ENCODE results near the gene SNHG17.

- TF ChIP-seq, protein P1, sequence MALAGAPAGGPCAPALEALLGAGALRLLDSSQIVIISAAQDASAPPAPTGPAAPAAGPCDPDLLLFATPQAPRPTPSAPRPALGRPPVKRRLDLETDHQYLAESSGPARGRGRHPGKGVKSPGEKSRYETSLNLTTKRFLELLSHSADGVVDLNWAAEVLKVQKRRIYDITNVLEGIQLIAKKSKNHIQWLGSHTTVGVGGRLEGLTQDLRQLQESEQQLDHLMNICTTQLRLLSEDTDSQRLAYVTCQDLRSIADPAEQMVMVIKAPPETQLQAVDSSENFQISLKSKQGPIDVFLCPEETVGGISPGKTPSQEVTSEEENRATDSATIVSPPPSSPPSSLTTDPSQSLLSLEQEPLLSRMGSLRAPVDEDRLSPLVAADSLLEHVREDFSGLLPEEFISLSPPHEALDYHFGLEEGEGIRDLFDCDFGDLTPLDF (CRISPR knock-in tag; IDR thresholded peaks at IDR 0.05) = no peak
- TF ChIP-seq ATF3 (IDR thresholded peaks at IDR 0.05) (no peak), ATF3 (CRISPR knock-in tag; conservative IDR thresholded peaks at IDR 0.05) (no peak)
These were observed 32.3 kb downstream of the SNHG17 start for GRCh38 chr20:38402816-38403215.

All from K562 (cell line).